GM19193 (cell line): ENCODE results near the gene RFPL1.

ENCODE experiments used
- POLR2A ChIP-seq: IDR thresholded peaks from 4 replicates; pipeline ENCODE4 v1.6.1; 2011; ENCODE audit not compliant: insufficient read depth, insufficient read length; ENCODE audit errors: extremely low read depth

The RFPL1 gene

GRCh38 chr22:29484642-29485041, 46.3 kb downstream of the RFPL1 start:
- no peak for TF ChIP-seq POLR2A

- TF ChIP-seq POLR2A: no peak
Measured at GRCh38 chr22:29485448-29485847, 47.1 kb downstream of the RFPL1 start.

GRCh38 chr22:29487426-29487986, 49.1 kb downstream of the RFPL1 start:
- no peak for TF ChIP-seq POLR2A

GRCh38 chr22:29491012-29491411, 52.6 kb downstream of the RFPL1 start:
- no peak for TF ChIP-seq POLR2A
